GM10248 (cell line): ENCODE data around the gene SORL1.

Source experiments
- CTCF ChIA-PET: fragments of 300-600 bp; sonication (Branson Sonifier 250); formaldehyde crosslinking; extraction: SDS; loops from one replicate; lab custom pipeline; 2021; ENCODE audit warnings: antibody characterized with exemption; lab: Yijun Ruan, JAX
- POLR2A ChIA-PET: fragments of 350-650 bp; sonication (Branson Sonifier 250); formaldehyde crosslinking; extraction: SDS; loops from one replicate; lab custom pipeline; 2020; ENCODE audit warnings: antibody characterized with exemption; lab: Yijun Ruan, JAX
- DNase-seq: peaks from one replicate; pipeline ENCODE4 v3.0.0; 2012; ENCODE audit errors: extremely low spot score
- TF ChIP-seq, protein P1 (sequence below): IDR thresholded peaks from 2 replicates; pipeline ENCODE4 v1.5.1; 2012; ENCODE audit warnings: mild to moderate bottlenecking, low read depth; ENCODE audit errors: extremely low read depth, missing control alignments, control extremely low read depth

Gene SORL1

GRCh38 chr11:121456151-121456550, 4.0 kb downstream of the SORL1 start:
- ChIA-PET CTCF (interaction anchor here (1.1 to 14.9 kb wide), 5 partner anchors 7 to 28 kb away, joined by 3 to 122 read pairs (median 5); partner anchors contain the start of genes SORL1 and SORL1-AS1), POLR2A (no interaction called here)
- DNase-seq: no peak
- TF ChIP-seq, protein P1, sequence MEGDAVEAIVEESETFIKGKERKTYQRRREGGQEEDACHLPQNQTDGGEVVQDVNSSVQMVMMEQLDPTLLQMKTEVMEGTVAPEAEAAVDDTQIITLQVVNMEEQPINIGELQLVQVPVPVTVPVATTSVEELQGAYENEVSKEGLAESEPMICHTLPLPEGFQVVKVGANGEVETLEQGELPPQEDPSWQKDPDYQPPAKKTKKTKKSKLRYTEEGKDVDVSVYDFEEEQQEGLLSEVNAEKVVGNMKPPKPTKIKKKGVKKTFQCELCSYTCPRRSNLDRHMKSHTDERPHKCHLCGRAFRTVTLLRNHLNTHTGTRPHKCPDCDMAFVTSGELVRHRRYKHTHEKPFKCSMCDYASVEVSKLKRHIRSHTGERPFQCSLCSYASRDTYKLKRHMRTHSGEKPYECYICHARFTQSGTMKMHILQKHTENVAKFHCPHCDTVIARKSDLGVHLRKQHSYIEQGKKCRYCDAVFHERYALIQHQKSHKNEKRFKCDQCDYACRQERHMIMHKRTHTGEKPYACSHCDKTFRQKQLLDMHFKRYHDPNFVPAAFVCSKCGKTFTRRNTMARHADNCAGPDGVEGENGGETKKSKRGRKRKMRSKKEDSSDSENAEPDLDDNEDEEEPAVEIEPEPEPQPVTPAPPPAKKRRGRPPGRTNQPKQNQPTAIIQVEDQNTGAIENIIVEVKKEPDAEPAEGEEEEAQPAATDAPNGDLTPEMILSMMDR: no peak

DNA sequence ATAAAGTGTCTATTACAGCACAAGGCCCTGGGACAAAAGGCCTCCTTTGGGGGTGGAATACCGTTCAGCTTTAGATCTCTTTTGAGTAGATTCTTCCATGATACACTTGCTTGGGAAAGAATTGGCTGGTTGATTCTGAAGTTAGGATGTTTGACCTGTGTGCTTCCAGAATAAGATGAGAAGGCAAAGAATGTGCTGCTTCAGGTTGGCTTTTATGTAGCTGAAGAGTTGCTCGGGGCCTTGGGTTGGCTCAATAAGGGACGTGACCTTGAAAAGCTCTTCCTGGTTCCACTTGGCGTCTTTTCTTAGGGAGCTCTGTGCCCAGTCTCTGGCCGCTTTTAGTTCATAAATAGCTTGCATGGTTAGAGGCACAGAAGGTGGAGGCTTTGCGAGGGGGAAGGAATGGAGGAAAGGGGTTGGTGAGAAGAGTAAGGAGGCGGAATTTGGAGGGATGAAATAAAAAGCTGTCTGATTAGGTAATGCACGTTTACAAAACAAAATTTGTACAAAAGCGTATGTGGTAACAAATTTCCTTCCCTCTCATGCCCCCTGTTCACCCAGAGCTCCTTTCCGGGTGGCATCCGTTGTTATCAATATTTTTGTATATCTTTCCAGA, 4.8 kb downstream of the SORL1 start:
- no peak for DNase-seq
- POLR2A ChIA-PET: no interaction called here
- CTCF ChIA-PET: interaction anchor here (0.8 to 14.9 kb wide), 7 partner anchors 8 to 38 kb away, joined by 3 to 122 read pairs (median 3); partner anchors contain the start of genes SORL1 and SORL1-AS1
- TF ChIP-seq, protein P1: no peak

- TF ChIP-seq, protein P1: no peak
- ChIA-PET POLR2A (no interaction called here), CTCF (interaction anchor here (14.9 kb wide), 1 partner anchor 10 kb away, joined by 122 read pairs; the partner anchor contains the start of genes SORL1 and SORL1-AS1)
- no peak for DNase-seq
Observed at GRCh38 chr11:121458551-121458950, 6.4 kb downstream of the SORL1 start.

DNA sequence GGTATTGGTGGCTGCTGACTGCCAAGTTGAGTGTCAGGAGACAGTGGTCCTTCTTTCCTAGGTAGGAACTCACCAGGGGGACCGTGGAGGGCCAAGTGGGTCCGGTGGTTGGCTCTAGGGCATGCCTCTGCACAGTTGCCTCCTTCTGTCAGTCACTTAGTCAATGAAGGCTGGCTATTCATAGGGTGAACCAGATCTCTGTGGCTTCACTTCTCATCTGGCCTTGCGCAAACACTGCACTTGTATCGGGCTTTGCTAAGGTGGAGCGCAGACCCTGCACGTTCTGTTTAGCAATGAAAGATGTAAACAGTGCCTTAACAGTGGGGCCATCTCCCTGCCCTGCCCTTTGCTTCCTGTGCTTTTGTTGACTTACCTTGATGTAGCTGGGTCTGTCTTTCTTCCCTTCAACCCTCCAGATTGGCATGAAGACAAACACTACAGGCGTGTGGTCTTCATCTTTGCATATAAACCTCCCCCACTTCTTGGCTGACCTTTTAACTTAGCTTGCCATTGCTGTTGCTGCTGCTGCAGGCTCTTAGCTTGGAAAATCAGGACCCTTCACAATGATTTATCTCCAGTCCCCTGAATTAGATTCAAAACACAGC, 7.4 kb downstream of the SORL1 start:
- CTCF ChIA-PET: interaction anchor here (14.9 kb wide), 1 partner anchor 11 kb away, joined by 122 read pairs; the partner anchor contains the start of genes SORL1 and SORL1-AS1
- POLR2A ChIA-PET: no interaction called here
- TF ChIP-seq, protein P1: no peak
- DNase-seq: no peak

GRCh38 chr11:121460941-121461514, 8.9 kb downstream of the SORL1 start:
- DNase-seq: no peak
- CTCF ChIA-PET: interaction anchor here (0.8 to 14.9 kb wide), 2 partner anchors 12 to 26 kb away, joined by 3 to 122 read pairs; partner anchors contain the start of genes SORL1 and SORL1-AS1
- POLR2A ChIA-PET: interaction anchor here (1.1 kb wide), 1 partner anchor 9 kb away, joined by 3 read pairs; the partner anchor contains the start of genes SORL1 and SORL1-AS1
- TF ChIP-seq, protein P1: no peak

GRCh38 chr11:121461843-121462242, 9.7 kb downstream of the SORL1 start:
- CTCF ChIA-PET: interaction anchor here (0.8 to 14.9 kb wide), 2 partner anchors 13 to 25 kb away, joined by 3 to 122 read pairs; partner anchors contain the start of genes SORL1 and SORL1-AS1
- DNase-seq: no peak
- POLR2A ChIA-PET: interaction anchor here (1.1 kb wide), 1 partner anchor 9 kb away, joined by 3 read pairs; the partner anchor contains the start of genes SORL1 and SORL1-AS1
- TF ChIP-seq, protein P1: no peak
